GM19467 (cell line): ENCODE data around the gene LCE7A.

Source experiments
- ATAC-seq: cut with Tn5 transposase; IDR thresholded peaks from one replicate; pipeline ENCODE4 v1.9.1; 2021; ENCODE audit warnings: mild to moderate bottlenecking, moderate library complexity; ENCODE audit not compliant: unreplicated experiment

Gene LCE7A, protein sequence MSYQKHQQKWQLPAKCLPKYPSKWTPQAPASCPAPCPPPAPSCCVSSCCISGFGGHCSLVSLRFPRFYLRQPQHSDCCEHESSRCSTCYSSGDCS

DNA sequence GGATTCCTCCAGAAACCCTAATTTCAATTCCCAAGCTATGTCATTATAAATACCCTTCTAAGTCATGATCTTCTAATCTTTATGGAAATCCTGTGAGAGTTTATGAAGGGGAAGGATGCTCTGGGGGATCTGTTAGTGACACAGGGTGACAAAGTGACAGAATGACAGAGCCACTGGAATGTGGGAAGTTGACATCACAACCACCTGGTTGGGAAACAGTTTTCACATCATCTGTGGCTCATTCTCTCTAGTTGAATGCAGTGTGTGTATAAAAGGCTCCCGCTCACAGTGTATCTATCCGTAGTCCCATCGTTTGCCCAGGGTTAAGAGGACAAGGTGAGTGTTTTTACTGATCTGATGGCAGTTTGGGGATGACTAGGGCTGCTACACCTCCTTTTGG, at the start of gene LCE7A:
Gene LCE7A, plus strand, starts transcription at position 301 of the 400 bp plus-strand sequence. CDS start 702 bp downstream, outside the sequence.
- no peak for ATAC-seq

- ATAC-seq: no peak
Measured at GRCh38 chr1:152811050-152811449, 48.7 kb upstream of the LCE7A start.

- no peak for ATAC-seq
Measured at GRCh38 chr1:152811671-152812070, 48.1 kb upstream of the LCE7A start, which contains the start of gene LCE1B. LCE1B (plus strand) TSS chr1:152811971; CDS start chr1:152812447, 476 bp downstream.

GRCh38 chr1:152817309-152817708, 42.5 kb upstream of the LCE7A start:
- ATAC-seq: no peak

DNA sequence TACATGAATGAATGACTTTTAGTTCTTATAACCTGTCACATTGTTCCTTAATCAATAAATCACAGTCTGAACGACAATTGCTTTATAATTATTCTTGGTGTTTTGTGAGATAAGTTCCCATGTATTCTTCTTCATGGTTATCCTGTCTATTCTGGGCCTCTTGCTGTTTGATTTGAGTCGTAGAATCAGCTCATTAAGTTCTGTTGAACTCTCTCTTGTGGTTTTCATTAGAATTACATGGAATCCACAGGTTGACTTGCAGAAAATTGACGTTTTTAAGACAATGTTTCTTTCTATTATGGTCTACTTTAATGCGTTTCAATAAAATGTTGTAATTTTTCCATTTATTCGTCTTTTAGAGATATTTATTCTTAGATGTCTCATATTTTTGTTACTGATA, 36.5 kb upstream of the LCE7A start:
- ATAC-seq: no peak

GRCh38 chr1:152824964-152825363, 34.8 kb upstream of the LCE7A start:
- no peak for ATAC-seq

GRCh38 chr1:152827173-152827572, 32.6 kb upstream of the LCE7A start, which contains the start of gene LCE1A:
LCE1A (plus strand) TSS chr1:152827473; CDS start chr1:152827473, 0 bp downstream.
- ATAC-seq: no peak

GRCh38 chr1:152836870-152837269, 22.9 kb upstream of the LCE7A start:
- ATAC-seq: no peak

DNA sequence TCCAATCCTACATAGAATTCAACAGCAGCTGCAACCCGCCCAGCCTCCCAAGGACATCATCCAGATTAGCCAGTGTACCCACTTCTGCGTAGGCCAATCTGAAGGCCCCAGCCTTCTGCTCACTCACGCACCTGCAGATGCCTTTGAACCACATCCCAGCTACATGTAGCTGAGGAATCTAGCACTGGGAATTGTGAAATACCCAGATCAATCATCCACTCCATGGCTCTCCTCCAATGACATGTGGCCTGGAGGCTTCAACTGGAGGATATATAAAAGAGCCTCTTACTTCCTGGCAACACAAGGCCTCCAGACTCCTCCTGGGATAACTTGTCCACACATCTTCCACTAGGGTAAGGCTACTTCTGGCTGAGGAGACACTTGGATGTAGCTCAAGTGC, 17.2 kb upstream of the LCE7A start, which contains the start of gene LCE6A:
Gene LCE6A, plus strand, starts transcription at position 301 of the 400 bp plus-strand sequence. CDS start 665 bp downstream, outside the sequence.
- ATAC-seq: no peak

DNA sequence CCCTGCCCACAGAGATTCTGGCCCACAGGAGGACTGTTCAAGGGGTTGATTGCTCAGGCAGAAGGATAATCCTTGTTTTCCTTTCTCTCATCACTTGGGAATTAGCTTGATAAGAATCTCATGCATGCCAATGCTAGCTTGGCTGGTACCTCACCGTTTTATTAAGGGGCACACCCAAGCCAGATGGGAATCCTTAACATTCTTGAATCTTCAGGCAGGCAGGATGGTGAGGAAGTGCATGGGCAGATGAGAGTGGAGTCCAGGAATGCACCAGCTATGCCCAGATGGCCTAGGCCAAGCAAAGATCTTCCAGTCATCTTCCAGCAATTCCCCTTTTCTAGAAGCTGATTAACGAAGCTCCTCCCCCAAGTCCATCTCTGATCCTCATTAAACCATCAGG, 4.1 kb upstream of the LCE7A start:
- no peak for ATAC-seq

DNA sequence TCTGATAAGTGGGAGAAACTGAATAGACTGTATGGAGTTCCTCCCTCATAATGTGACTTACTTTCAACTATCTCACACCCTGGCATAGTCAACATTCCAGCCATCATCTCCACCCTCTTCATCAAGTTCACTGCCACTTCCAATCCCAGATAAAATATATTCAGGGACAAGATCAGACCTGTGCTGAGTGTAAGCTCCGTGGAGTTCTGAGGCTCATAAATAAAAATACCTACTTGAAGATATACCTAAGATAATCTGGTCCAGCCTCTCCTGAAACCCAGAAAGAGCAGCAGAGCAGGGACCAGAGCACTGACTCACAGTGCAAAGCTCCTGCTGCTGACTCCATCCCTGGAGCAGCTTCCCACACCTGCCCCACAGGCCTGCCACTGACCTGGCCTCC, 1.7 kb upstream of the LCE7A start:
- no peak for ATAC-seq

GRCh38 chr1:152860129-152860528, 333 bp downstream of the LCE7A start:
- no peak for ATAC-seq

GRCh38 chr1:152861374-152861773, 1.6 kb downstream of the LCE7A start:
- ATAC-seq: no peak

GRCh38 chr1:152864443-152864842, 4.6 kb downstream of the LCE7A start:
- no peak for ATAC-seq

DNA sequence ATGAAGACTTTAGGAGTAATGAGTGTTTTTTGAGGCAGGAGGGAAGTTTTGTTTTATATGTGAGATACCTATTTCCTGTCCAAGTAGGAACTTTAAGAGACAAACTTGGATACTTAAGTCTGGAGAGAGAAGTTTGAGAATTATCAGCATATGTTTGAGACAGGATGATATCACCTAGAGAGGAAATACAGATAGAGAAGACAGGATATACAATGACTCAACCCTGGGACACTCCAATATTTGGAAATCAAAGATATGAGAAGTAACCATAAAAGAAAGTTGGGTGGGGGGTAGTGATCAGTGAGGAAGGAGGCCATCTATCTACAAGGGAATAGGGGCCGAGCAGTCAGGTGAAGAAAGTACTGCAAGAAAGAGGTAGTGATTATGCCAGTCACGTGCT, 6.5 kb downstream of the LCE7A start:
- no peak for ATAC-seq

DNA sequence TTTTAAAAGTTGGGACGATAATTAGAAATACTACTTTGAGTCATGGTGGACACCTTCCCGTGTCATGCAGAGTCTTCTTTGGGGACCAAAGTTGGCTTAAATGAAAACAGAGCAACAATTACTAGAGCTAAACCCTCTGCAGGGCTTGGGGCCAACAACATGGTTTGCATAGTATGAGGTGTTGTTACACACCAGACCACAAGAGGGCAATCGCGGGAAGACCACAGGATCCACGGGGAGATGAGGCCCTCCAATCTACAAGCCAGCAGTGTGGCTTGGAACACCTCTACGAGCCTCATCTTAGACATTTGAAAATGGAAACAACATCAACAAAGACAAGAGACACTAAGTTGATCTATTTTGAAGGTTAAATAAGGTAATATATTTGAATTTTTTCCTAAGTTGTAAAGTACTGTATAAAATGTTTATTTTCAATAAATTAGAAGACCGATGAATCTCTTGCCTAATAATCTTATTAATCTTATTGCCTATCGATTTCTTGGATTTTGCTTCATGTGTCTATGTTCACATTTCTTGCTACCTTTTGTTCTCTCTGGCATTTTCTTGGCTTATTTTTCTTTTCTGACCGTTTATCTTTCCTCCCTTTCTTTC, 10.1 kb downstream of the LCE7A start:
- ATAC-seq: no peak

DNA sequence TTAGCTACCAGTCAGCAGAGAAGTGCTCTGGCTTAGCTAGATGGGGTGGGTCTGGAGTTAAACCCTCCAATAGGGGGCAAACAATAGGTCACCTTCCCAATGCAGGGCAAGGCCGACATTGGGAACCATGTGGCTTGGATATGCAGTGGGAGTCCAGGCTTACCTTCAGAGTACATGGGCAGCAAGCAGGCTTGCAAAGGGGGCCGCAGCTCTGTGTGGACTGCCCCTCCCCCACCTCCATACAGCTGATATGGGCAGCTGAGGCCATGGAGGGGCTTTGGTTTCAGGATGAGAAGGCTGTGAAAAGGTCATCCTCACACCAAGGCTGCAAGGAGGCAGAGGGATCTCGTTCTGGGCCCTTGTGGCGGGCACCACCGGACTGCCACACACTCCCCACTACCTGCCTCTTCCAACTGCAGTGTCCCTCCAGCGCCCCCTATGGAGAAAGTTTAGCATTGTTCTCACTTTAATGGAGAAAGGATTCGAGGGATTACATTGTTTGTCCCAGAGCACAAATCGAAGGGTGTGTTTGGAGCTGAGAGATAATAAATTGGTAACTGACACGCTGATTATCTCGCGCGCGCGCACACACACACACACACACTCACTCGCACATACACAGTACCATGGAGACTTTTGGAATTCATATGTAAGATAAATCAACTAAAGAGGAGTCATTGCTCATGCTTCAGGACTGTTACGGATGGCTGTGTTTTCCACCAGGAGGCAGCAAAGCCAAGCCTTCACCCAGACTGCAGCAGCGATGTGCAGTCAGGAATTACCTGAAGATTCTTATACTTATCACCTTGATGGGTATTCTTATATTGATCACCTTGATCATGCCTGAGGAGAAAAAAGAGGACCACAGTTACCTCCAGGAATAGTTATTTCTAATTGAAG, 11.3 kb downstream of the LCE7A start:
- no peak for ATAC-seq

GRCh38 chr1:152871731-152872126, 11.9 kb downstream of the LCE7A start:
- no peak for ATAC-seq

- ATAC-seq: no peak
Measured at GRCh38 chr1:152873495-152873894, 13.7 kb downstream of the LCE7A start.

GRCh38 chr1:152876827-152877226, 17.0 kb downstream of the LCE7A start:
- no peak for ATAC-seq

DNA sequence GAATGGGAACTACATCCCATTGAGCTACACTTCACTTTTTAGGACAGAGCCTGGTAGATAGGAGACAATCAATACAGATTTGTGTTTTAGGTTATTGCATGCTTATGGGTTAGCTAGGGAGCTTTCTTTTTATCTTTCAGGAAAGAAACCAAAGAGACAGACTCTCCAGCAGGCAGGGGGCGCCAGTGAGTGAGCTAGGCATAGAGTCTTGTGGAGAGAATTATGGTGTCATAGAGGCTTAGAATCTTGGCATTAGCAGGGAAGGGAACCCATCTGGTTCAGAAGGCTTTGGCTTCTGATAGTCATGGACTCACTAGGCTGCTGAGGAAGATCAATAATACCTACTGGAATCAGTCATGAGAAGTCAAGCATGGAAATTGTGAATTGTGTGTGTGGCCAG, 18.2 kb downstream of the LCE7A start, which contains the start of gene SMCP:
Gene SMCP, plus strand, starts transcription at position 281 of the 400 bp plus-strand sequence. CDS start 6,101 bp downstream, outside the sequence.
- ATAC-seq: no peak
